ENCODE results near the gene MMD. TPM values are rescaled to one million over a fixed set of nuclear protein-coding genes. Genes with fewer than 3 reads are reported as not detected.
A peak's percentile ranks its signal among the peaks of the same experiment; 100 is the strongest.

Gene MMD
- total and polyA plus RNA-seq, 2 of the 13 experiments (the other 11 are each of a cell fraction or from before 2014, with no cell fraction given), result 121 to 225 TPM

- H3K27me3 ChIP-seq (ENCODE audit: control insufficient read depth in 1 of 2, insufficient read depth in 2 of 2, low read length in 2 of 2), result no peaks in the 10 kb centered on the region
- intact Hi-C loops (cut with micrococcal nuclease; ENCODE audit: unreplicated experiment) (loop anchor here (5.0 kb wide), 1 partner anchor 294 kb away; no protein-coding TSS in a partner anchor), in situ Hi-C loops (cut with HindIII; ENCODE audit: extremely low pct_ligation_motif_present, low pct_unique_long_range_greater_than_20kb) (no loop called here)
- H3K9me3 ChIP-seq (ENCODE audit: low read length), result peaks cover 7% of the 10 kb centered on the region
- H3K9ac ChIP-seq (ENCODE audit: insufficient read depth, low read depth, low read length), result no peak overlapping the region
- no TSS peak for BruUV-seq (replicated peaks)
- no peak overlapping the region for H3K27ac ChIP-seq (ENCODE audit: extremely low read length, insufficient read depth, low read length)
- no peak overlapping the region for H3K4me3 ChIP-seq (replicated peaks in 1 of 3; ENCODE audit: insufficient read depth in 1 of 3, low read depth in 2 of 3, low read length in 3 of 3)
- ATAC-seq, result no peak
- TF ChIP-seq ZFP90 (CRISPR knock-in tag; IDR thresholded peaks at IDR 0.05; ENCODE audit: borderline replicate concordance), result peak; percentile 100
- no peak for TF ChIP-seq MXD3 (CRISPR knock-in tag; IDR thresholded peaks at IDR 0.05)
- TF ChIP-seq ZNF577 (CRISPR knock-in tag; IDR thresholded peaks at IDR 0.05; ENCODE audit: borderline replicate concordance, low read depth), result no peak
- no peak for TF ChIP-seq ZBTB21 (CRISPR knock-in tag; IDR thresholded peaks at IDR 0.05)
- no peak for TF ChIP-seq MAFF (IDR thresholded peaks at IDR 0.05; ENCODE audit: low read depth, low read length)
- no peak for FAIRE-seq
- no peaks in the 10 kb centered on the region for H4K20me1 ChIP-seq (ENCODE audit: insufficient read depth, low read length)
- ChIA-PET POLR2A (no interaction called here), CTCF (ENCODE audit: low intra/inter-chr PET ratio, low total read pairs) (no interaction called here)
- H3K36me3 ChIP-seq (replicated peaks in 1 of 2; ENCODE audit: control insufficient read depth in 1 of 2, insufficient read depth in 2 of 2, low read length in 2 of 2), result no peaks in the 10 kb centered on the region
- WGBS (ENCODE audit: low lambda C conversion rate), result 82% methylated on average over 1 of the region's 1 CpG
- H3K4me2 ChIP-seq (ENCODE audit: low read depth, low read length), result no peak overlapping the region
- H3K4me1 ChIP-seq (ENCODE audit: insufficient read depth, low read length), result peaks cover 49% of the 10 kb centered on the region
- no peak overlapping the region for H2AFZ ChIP-seq (ENCODE audit: low read length)
- no peak for DNase-seq (ENCODE audit: low spot score)
- no peaks in the 10 kb centered on the region for H3K79me2 ChIP-seq (ENCODE audit: insufficient read depth, low read length)
Observed at GRCh38 chr17:55346658-55347057, 75.0 kb downstream of the MMD start.

DNA sequence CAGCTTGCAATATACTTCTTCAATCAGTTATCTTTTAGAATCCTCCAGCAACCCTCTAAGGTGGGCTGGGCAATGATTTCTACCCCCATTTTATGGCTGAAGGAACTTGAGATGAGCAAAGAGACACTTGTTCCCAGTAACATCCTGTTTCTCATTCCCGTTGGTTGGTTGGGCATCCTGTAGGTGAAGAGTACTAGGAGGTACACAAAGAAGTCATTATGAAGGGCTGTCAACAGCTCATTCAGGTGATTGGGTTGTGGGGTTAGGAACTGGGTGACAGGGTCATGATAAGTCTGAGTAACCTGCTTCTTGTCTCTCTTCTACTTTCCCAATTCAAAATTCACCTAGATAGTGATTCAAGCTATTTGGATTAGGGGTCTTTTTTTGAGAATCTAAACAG, 76.5 kb downstream of the MMD start:
- Histone ChIP-seq H3K4me2 (ENCODE audit: low read depth, low read length) (peak overlapping the region; percentile 18; the same call in 1 of the 2 replicates), H3K4me1 (ENCODE audit: insufficient read depth, low read length) (peaks cover 35% of the 10 kb centered on the region), H3K9me3 (ENCODE audit: low read length) (peaks cover 7% of the 10 kb centered on the region), H3K9ac (ENCODE audit: insufficient read depth, low read depth, low read length) (no peak overlapping the region), H4K20me1 (ENCODE audit: insufficient read depth, low read length) (no peaks in the 10 kb centered on the region), H2AFZ (ENCODE audit: low read length) (no peak overlapping the region), H3K27ac (ENCODE audit: extremely low read length, insufficient read depth, low read length) (no peak overlapping the region), H3K79me2 (ENCODE audit: insufficient read depth, low read length) (no peaks in the 10 kb centered on the region), H3K36me3 (replicated peaks in 1 of 2; ENCODE audit: control insufficient read depth in 1 of 2, insufficient read depth in 2 of 2, low read length in 2 of 2) (no peaks in the 10 kb centered on the region), H3K27me3 (ENCODE audit: control insufficient read depth in 1 of 2, insufficient read depth in 2 of 2, low read length in 2 of 2) (peaks cover 0 to 3% of the 10 kb centered on the region in 2 experiments; a peak in 1 of 5 replicates), H3K4me3 (replicated peaks in 1 of 3; ENCODE audit: insufficient read depth in 1 of 3, low read depth in 2 of 3, low read length in 3 of 3) (no peak overlapping the region)
- intact Hi-C loops (cut with micrococcal nuclease; ENCODE audit: unreplicated experiment), result loop anchor here (5.0 kb wide), 1 partner anchor 293 kb away; no protein-coding TSS in a partner anchor
- DNase-seq (ENCODE audit: low spot score) (no peak), FAIRE-seq (no peak), ATAC-seq (peak; percentile 51; the same call in 2 of the 3 replicates)
- ChIA-PET CTCF (ENCODE audit: low intra/inter-chr PET ratio, low total read pairs) (no interaction called here), POLR2A (no interaction called here)
- BruUV-seq (replicated peaks), result no TSS peak
- in situ Hi-C loops (cut with HindIII; ENCODE audit: extremely low pct_ligation_motif_present, low pct_unique_long_range_greater_than_20kb), result no loop called here
- WGBS (ENCODE audit: low lambda C conversion rate), result 0% methylated on average over 1 of the region's 1 CpG
- TF ChIP-seq ZNF230 (CRISPR knock-in tag; IDR thresholded peaks at IDR 0.05) (no peak), HDAC6 (IDR thresholded peaks at IDR 0.05; ENCODE audit: low read depth, low read length) (no peak), SKI (IDR thresholded peaks at IDR 0.05; ENCODE audit: partially characterized antibody) (no peak), ZC3H4 (CRISPR knock-in tag; IDR thresholded peaks at IDR 0.05; ENCODE audit: borderline replicate concordance) (no peak), PCBP1 (IDR thresholded peaks at IDR 0.05; ENCODE audit: borderline replicate concordance, low read depth, low read length) (no peak), SAP130 (CRISPR knock-in tag; IDR thresholded peaks at IDR 0.05; ENCODE audit: low read depth) (peak; percentile 34; the same call in 1 of the 2 replicates), FOXA3 (CRISPR knock-in tag; IDR thresholded peaks at IDR 0.05) (peak; percentile 62), ZC3H13 (CRISPR knock-in tag; IDR thresholded peaks at IDR 0.05) (no peak)
